ENCODE measurements around the gene C2orf80. TPM values are rescaled to one million over a fixed set of nuclear protein-coding genes. Genes with fewer than 3 reads are reported as not detected.
A peak's percentile ranks its signal among the peaks of the same experiment; 100 is the strongest.

Gene C2orf80
- polyA plus RNA-seq, 1 experiment: not detected

GRCh38 chr2:208179028-208179609 is 10.7 kb downstream of the C2orf80 start:
- TF ChIP-seq CTCF (IDR thresholded peaks at IDR 0.05; ENCODE audit: insufficient read depth, low read depth, low read length): no peak
- DNase-seq (ENCODE audit: low read depth): no peak
- Histone ChIP-seq H3K27me3 (ENCODE audit: control insufficient read depth, insufficient read depth, low read length) (peaks cover 2% of the 10 kb centered on the region; the same call in 1 of the 2 replicates), H3K36me3 (ENCODE audit: control insufficient read depth, insufficient read depth, low read length) (no peaks in the 10 kb centered on the region), H3K4me3 (ENCODE audit: low read depth, low read length) (no peak overlapping the region)
- CTCF ChIA-PET: interaction anchor here (1.1 kb wide), 1 partner anchor 73 kb away, joined by 4 read pairs; no protein-coding TSS in a partner anchor
- POLR2A ChIA-PET: no interaction called here

GRCh38 chr2:208175840-208176153 is 14.0 kb downstream of the C2orf80 start:
- Histone ChIP-seq H3K27me3 (ENCODE audit: control insufficient read depth, insufficient read depth, low read length) (no peaks in the 10 kb centered on the region), H3K36me3 (ENCODE audit: control insufficient read depth, insufficient read depth, low read length) (no peaks in the 10 kb centered on the region), H3K4me3 (ENCODE audit: low read depth, low read length) (no peak overlapping the region)
- TF ChIP-seq CTCF (IDR thresholded peaks at IDR 0.05; ENCODE audit: insufficient read depth, low read depth, low read length): no peak
- POLR2A ChIA-PET: no interaction called here
- CTCF ChIA-PET: interaction anchor here (0.6 to 2.5 kb wide), 19 partner anchors 11 to 1517 kb away, joined by 3 to 21 read pairs (median 4); partner anchors contain the start of genes C2orf80 and IDH1
- no peak for DNase-seq (ENCODE audit: low read depth)

- CTCF ChIA-PET: interaction anchor here (0.6 to 2.5 kb wide), 24 partner anchors 8 to 1517 kb away, joined by 3 to 21 read pairs (median 4); partner anchors contain the start of genes C2orf80 and IDH1
- peak; percentile 9 for DNase-seq (ENCODE audit: low read depth)
- H3K27me3 ChIP-seq (ENCODE audit: control insufficient read depth, insufficient read depth, low read length): no peaks in the 10 kb centered on the region
- H3K4me3 ChIP-seq (ENCODE audit: low read depth, low read length): no peak overlapping the region
- POLR2A ChIA-PET: no interaction called here
- TF ChIP-seq CTCF (IDR thresholded peaks at IDR 0.05; ENCODE audit: insufficient read depth, low read depth, low read length): peak; percentile 95
- H3K36me3 ChIP-seq (ENCODE audit: control insufficient read depth, insufficient read depth, low read length): no peaks in the 10 kb centered on the region
These were observed 14.6 kb downstream of the C2orf80 start for GRCh38 chr2:208175069-208175839.

GRCh38 chr2:208174144-208174543 is 15.7 kb downstream of the C2orf80 start:
- CTCF ChIA-PET: interaction anchor here (1.0 to 2.5 kb wide), 7 partner anchors 9 to 428 kb away, joined by 3 to 21 read pairs (median 4); partner anchors contain the start of gene IDH1
- no peak for DNase-seq (ENCODE audit: low read depth)
- POLR2A ChIA-PET: no interaction called here
- TF ChIP-seq CTCF (IDR thresholded peaks at IDR 0.05; ENCODE audit: insufficient read depth, low read depth, low read length): no peak
- H3K4me3 ChIP-seq (ENCODE audit: low read depth, low read length): no peak overlapping the region
- H3K36me3 ChIP-seq (ENCODE audit: control insufficient read depth, insufficient read depth, low read length): no peaks in the 10 kb centered on the region
- H3K27me3 ChIP-seq (ENCODE audit: control insufficient read depth, insufficient read depth, low read length): no peaks in the 10 kb centered on the region

- ChIA-PET POLR2A (no interaction called here), CTCF (interaction anchor here (1.6 kb wide), 1 partner anchor 12 kb away, joined by 3 read pairs; no protein-coding TSS in a partner anchor)
- no peak for DNase-seq (ENCODE audit: low read depth)
- no peak overlapping the region for H3K4me3 ChIP-seq (ENCODE audit: low read depth, low read length)
- no peak for TF ChIP-seq CTCF (IDR thresholded peaks at IDR 0.05; ENCODE audit: insufficient read depth, low read depth, low read length)
- no peaks in the 10 kb centered on the region for H3K36me3 ChIP-seq (ENCODE audit: control insufficient read depth, insufficient read depth, low read length)
- H3K27me3 ChIP-seq (ENCODE audit: control insufficient read depth, insufficient read depth, low read length): no peaks in the 10 kb centered on the region
These were observed 17.7 kb downstream of the C2orf80 start for GRCh38 chr2:208172125-208172524.

Measured in BJ (cell line).